ENCODE data around the gene ZNF20.
"Not testable (repeated sequence)": the region's sequence is repeated elsewhere in the genome, so short reads cannot be mapped to it uniquely, and the experiment has no call there.

ZNF20 gene

DNA sequence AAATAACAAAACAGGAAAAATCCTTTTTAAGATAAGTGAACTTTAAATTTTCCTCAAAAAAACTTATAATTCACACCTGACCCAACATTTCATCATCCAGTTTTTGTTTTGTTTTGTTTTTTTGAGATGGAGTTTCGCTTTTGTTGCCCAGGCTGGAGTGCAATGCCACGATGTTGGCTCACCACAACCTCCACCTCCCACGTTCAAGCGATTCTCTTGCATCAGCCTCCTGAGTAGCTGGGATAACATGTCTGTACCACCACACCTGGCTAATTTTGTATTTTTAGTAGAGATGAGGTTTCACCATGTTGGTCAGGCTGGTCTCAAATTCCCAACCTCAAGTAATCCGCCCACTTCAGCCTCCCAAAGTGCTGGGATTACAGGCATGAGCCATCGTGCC is 56.8 kb downstream of the ZNF20 start:
- not testable (repeated sequence) for DNase-seq (ENCODE audit: low read depth); H3K4me3 ChIP-seq (ENCODE audit: low read length); H3K4me1 ChIP-seq (ENCODE audit: control insufficient read depth, insufficient read depth, low read length); H3K27me3 ChIP-seq (replicated peaks; ENCODE audit: control insufficient read depth, insufficient read depth, low read length); H3K9ac ChIP-seq (ENCODE audit: low read length)
- Histone ChIP-seq H3K9me3 (ENCODE audit: control insufficient read depth, low read length) (peaks cover 49% of the 10 kb centered on the region), H3K36me3 (ENCODE audit: control insufficient read depth, insufficient read depth, low read length, severe bottlenecking) (peaks cover 12% of the 10 kb centered on the region)

All from adipocyte (in vitro differentiated cells).